Activated CD4-positive, alpha-beta T cell treated with anti-CD3 and anti-CD28 coated beads, Interleukin-2, amount 50 U/mL, for 4 hours (primary cell): Measurements from ENCODE around the gene FITM2.

ENCODE experiments used
- DNase-seq, 2 experiments: peaks; one replicate each; pipeline ENCODE4 v3.0.0-alpha.2; 2020

Gene FITM2

DNA sequence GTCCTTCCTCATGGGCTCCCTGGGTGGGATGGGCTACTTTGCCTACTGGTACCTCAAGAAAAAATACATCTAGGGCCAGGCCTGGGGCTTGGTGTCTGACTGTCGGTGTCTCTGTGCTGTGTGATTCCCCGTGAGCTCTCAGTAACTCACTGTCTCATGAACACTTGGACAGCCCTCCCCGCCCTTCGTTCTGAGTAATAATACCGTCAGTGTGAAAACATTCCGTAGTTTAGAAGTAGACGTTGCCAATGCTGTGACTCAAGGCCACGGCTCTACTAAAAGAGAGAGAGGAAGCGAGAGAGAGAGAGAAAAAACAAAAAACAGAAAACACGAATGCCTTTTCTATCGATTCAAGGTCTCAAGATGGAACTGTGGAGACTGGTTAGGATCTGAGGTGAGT, 31.8 kb downstream of the FITM2 start:
- no peak for DNase-seq

DNA sequence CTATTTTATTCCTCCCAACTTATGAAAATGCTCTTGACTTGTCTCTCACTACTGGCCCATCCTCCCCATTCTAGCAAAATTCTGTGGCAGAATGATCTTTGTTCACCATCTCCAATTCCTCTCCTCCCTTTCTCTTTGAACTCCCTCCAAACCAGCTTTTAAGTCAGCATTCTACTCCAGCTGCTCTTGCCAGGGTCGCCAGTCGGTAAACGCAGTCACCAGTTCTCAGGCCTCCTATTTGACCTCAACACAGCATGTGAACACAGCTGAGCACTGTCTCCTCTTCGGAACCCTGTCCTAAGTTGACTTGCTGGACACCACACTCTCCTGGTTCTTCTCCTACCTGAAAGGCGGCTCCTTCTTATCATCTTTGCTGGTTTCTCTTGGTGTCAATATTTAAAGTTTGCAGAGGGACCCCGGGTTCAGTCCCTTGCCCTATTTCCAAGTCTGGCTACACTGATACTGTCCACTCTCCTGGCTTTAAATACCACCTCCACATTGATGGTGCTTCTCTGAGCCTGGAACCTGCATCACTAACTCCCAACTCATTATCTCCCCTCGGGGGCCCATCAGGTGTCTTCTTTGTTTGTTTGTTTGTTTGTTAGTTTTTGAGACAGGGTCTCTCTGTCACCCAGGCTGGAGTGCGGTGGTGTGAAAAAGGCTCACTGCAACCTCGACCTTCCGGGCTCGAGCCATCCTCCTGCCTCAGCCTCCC, 36.5 kb downstream of the FITM2 start:
- no peak for DNase-seq

DNA sequence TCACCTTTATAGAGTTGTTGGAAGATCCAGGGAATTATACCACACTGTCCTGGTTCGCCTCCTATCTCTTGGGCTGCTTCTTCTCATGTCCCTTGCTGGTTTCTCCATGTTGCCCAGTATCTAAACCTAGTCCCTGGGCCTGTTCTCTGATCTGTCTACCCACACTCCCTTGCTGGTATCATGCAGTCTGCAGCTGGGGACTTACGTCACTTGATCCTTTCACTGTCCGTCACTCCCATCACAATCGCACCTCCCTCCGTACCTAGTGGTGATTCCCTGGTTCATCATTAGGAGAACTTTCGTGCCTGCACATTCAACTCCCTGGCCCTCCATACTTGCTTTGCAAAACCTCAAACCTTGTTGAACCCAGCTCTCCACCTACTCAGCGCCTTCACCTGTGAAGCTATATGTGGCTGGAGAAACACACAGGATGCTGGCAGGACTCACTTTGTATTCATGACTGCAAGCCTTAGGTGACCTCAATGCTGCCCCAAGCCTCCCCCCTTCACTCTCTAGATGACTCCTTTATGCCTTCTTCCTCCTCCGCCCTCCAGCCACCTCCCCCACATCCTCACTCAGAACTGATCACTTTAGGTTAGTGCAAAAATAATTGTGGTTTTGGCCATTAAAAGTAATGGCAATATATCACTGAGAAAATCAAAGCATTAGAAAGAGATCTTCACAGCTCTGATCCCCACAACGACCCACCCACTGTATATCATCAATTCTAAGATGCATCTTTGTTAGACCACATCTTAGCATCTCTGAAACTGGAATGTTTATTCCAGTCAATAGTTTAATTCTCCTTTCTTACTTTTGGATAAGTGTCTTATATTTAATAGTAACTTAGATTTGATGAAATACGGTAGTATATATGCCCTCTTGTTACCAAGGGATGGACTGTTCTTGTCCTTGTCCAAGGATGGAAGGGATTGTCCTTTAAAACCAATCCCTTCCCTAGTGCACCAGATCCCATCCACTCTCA, 37.5 kb downstream of the FITM2 start:
- DNase-seq: no peak

DNA sequence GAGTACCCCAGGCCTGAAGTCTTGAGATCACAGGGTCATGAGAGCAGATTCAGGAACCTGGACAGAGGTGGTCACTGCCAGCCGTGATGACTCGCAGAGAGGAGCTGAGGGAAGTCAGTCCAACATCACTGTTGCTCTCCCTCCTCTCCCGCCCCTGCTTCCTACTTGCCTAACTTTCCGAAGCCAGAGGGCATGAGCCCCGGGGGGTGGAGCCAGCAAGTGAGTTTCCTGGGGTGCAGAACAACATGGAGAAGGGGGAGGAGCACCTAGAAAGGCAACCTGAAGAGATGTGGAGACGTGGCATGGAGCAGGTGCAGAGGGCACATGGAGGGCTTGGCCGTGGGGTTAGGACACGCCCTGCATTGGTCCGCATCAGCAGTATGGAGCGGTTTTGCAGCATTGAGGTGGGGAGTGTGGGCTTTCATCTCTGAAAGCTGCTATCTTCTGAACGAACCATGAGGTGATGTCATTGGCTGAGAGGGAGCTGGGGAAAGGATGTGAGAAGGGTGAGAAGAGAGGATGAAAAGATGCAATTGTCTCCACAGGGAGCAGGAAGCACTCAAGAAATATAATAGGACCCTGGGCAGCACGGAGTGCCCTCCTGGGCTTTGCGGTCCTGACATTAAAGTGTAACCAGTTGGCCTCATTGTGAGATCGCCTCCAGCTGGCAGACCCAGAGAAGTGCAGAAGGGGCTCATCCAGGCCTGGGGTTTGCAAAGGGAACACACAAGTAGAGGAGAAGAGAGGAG, 38.9 kb downstream of the FITM2 start:
- no peak for DNase-seq

DNA sequence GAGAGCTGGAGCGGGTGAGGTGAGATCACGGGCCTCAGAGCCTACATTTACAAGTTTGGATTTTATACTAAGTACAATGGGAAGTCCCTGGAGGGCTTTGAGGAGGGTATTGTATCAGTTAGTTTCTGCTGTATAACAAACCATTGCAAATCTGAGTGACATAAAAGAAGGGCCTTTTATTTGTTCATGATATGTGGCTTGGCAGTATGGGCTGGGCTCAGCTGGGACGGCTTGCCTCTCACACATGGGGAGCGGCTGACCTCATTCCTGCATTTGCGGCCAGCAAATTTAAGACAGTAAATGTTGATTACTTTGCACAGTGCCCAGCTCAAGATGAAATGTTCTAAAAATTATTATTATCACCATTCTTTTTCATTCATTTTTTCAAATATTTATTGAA, 42.2 kb downstream of the FITM2 start:
- DNase-seq: no peak

DNA sequence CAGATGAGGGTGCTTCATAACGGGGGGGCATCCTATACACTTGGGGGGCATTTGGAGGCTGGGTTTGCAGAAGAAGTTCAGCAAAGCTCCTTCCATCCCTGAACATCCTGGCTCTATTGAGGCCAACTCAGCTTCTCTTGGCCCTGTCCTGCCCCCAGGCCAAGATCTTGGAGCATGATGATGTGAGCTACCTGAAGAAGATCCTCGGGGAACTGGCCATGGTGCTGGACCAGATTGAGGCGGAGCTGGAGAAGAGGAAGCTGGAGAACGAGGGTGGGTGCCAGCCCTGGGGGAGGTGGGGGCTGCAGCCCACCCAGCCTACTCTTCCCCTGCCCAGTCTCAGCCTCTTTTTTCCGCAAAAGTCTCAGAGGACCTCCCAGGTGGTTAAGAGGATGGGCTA, 46.7 kb downstream of the FITM2 start:
- DNase-seq: no peak

DNA sequence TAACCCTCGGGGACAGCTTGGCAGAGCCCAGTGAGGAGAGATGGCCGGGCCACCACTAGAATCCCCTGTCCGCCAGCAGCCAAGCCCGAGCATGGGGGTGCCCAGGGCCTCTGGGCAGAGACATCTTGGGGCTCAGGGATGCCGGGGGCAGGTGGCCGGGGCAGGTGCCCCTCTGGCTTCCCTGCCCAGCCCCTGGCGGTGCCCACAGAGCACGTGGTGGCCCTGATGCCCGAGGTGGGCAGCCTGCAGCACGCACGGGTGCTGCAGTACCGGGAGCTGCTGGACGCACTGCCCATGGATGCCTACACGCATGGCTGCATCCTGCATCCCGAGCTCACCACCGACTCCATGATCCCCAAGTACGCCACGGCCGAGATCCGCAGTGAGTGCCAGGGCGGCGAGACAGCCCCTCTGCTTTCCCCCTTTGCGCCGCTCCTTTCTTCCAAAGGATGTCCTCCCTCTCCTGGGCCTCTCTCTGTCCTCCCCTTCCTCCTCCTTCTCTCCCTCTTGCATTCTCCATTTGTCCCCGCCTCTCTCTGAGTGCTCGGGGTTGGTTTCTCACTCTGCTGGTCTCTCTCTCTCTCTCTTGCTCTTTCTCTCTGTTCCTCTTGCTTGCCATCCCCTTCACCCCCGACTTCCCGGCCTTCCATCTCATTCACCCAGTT, 52.6 kb downstream of the FITM2 start:
- DNase-seq: no peak

DNA sequence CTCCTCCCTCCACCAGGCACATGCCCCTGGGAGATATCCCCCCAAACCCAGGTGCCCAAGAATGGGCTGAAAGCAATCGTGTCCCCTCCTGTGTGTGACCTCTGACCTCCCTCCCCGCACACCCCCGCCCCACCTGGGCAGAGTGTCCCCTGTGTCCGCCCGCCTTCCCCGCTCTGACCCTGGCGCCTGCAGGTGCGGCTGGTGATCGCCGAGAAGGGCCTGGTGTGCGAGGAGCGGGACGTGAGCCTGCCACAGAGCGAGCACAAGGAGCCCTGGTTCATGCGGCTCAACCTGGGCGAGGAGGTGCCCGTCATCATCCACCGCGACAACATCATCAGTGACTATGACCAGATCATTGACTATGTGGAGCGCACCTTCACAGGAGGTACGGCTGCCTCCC, 54.0 kb downstream of the FITM2 start:
- no peak for DNase-seq

DNA sequence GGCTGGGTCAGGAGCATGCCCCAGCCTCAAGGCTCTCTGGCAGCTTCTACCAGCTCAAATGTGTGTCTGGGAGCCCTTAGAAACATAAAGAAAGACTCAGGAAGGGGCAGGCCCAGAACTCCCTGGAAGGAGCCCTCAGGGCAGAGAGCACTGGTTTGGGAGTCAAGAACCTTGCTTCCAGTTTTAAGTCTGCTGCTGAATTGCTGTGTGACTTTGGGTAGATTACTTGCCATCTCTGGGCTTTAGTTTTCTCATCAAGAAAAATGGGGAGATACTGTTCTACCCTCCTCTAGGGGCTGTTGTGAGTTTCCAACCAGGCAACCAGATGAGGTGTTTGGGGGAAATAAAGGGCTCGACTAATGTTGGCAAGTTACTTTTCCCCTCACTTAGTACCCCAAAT, 55.1 kb downstream of the FITM2 start:
- no peak for DNase-seq

DNA sequence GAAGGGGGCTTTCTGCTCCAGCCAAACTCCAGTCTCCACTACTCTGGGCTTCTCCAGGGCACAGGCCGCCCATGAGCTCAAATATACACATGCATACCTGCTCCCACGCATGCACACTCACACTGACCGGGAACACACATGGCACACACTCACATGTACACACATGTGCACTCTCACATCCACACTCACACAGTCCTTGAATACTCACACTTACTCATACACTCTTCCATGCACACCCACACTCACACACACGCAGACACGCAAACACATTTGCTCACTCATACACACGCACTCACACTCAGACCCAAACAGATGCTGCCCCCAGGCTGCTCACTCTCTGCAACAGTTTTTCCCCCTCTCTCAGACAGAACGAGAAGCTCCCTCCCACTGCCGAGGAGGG, 56.9 kb downstream of the FITM2 start:
- DNase-seq: no peak

DNA sequence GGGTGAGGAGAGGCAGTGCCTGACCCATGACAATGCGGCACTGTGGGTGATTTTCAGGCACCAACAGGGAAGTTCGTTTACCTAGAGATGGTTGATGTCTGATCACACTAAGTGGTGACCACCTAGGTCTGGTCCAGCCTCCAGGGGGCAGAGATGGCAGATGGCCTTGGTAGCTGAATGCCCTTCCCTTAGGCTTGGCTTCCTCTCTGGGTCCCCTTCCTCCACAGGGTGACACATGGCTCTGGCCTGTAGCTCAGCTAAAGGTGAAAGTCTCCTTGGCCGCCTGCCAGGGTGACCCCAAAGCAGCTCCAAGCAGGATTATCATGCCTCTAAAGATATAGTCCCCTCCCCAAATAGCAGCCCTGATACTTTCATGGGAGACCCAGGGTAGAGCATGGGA, 57.5 kb downstream of the FITM2 start:
- DNase-seq: no peak
